GM19395 (cell line): ENCODE measurements around the gene NEMP1.
"Not testable (repeated sequence)": the region's sequence is repeated elsewhere in the genome, so short reads cannot be mapped to it uniquely, and the experiment has no call there.

Experiments used
- ATAC-seq: cut with Tn5 transposase; IDR thresholded peaks from one replicate; pipeline ENCODE4 v1.9.1; 2021; ENCODE audit warnings: mild to moderate bottlenecking, moderate library complexity; ENCODE audit not compliant: unreplicated experiment

NEMP1 gene, protein sequence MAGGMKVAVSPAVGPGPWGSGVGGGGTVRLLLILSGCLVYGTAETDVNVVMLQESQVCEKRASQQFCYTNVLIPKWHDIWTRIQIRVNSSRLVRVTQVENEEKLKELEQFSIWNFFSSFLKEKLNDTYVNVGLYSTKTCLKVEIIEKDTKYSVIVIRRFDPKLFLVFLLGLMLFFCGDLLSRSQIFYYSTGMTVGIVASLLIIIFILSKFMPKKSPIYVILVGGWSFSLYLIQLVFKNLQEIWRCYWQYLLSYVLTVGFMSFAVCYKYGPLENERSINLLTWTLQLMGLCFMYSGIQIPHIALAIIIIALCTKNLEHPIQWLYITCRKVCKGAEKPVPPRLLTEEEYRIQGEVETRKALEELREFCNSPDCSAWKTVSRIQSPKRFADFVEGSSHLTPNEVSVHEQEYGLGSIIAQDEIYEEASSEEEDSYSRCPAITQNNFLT

GRCh38 chr12:57078519-57079404 lies at the start of gene NEMP1:
Gene NEMP1 (minus strand): TSS chr12:57078791. CDS start chr12:57078745, 46 bp downstream.
- ATAC-seq, result peak; percentile 97

GRCh38 chr12:57127726-57128518 lies 49.3 kb upstream of the NEMP1 start, which contains the start of gene LRP1:
Gene LRP1 (plus strand): TSS chr12:57128483. CDS start chr12:57128965, 482 bp downstream.
- ATAC-seq, result peak; percentile 43

GRCh38 chr12:57127101-57127725 lies 48.6 kb upstream of the NEMP1 start:
- ATAC-seq, result no peak

DNA sequence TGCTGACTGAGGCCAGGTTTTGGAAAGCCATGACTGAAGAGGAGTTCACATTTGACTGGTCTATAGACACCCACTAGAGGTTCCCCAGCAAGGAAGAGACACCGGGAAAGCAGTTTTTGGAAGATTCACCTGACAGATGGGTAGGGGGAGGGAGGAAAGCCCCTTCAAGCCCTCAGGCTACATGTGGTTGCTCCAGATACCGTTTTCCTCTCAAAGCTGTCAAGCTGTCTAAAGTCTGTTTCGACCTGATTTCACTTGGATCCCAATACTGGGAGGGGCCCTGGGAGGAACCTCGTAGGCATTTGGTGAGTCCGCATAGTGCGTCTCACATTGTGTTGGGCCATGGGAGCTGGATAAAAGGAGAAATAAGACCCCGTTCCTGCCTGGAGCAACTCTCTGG lies 48.0 kb upstream of the NEMP1 start:
- ATAC-seq, result no peak

- no peak for ATAC-seq
These were observed 47.5 kb upstream of the NEMP1 start for GRCh38 chr12:57126061-57126460.

DNA sequence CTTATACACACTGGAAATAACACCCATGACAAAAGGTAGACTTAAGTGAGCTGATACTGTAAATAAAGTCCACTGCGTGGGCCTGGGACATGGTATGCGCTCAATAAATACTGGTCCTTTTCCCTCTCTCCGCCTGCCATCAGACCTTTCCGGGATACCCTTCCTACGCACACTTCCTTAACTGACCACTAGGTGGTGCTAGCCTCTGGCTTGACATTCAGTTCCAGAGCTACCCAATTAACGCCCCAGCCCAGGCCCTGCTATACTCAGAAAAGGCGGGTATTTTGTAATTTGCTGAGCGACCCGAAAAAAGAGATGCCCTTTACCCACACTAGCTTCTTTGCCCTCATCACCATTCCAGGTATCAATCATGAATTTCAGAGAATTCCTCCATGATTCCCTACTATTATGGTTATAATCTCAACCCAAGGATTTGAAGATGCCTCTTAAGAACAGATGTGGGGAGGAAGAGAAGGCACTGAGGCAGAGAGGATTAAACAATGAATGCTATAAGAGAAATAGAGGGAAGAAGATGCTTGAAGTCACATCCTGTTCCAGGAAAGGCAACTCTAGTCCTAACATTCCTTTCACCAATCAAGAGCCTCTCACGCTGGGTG lies 45.8 kb upstream of the NEMP1 start:
- ATAC-seq, result no peak

DNA sequence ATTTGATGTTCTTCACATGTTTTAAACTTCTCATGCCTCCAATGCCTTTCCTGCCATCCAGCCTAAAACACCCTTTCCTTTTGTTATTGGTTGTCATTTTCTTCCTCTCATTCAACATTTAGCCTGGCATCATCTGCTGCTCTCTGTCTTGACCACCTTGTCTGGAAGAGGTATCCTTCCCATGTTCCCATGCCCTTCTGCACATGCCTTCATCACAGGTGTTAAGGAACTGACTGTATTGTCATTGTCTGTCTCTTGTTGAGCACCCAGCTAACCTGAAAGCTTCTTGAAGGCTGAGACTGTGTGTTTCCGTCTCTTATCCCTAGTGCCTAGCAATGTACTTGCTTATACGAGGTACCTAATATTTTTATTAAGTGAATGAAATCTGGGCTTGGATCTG lies 45.2 kb upstream of the NEMP1 start:
- no peak for ATAC-seq

DNA sequence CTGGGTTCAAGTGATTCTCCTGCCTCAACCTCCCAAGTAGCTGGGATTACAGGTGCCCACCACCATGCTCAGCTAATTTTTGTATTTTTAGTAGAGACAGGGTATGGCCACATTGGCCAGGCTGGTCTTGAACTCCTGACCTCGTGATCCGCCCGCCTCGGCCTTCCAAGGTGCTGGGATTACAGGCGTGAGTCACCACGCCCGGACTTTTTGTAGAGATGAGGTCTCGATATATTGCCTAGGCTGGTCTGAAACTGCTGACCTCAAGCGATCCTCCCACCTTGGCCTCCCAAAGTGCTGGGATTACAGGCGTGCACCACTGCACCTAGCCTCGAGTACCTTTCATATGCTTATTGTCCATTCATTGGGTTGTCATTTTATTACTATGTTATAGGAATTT lies 42.1 kb upstream of the NEMP1 start:
- ATAC-seq, result not testable (repeated sequence)

GRCh38 chr12:57119294-57120085 lies 40.9 kb upstream of the NEMP1 start:
- no peak for ATAC-seq

GRCh38 chr12:57118711-57119271 lies 40.2 kb upstream of the NEMP1 start:
- ATAC-seq, result no peak

DNA sequence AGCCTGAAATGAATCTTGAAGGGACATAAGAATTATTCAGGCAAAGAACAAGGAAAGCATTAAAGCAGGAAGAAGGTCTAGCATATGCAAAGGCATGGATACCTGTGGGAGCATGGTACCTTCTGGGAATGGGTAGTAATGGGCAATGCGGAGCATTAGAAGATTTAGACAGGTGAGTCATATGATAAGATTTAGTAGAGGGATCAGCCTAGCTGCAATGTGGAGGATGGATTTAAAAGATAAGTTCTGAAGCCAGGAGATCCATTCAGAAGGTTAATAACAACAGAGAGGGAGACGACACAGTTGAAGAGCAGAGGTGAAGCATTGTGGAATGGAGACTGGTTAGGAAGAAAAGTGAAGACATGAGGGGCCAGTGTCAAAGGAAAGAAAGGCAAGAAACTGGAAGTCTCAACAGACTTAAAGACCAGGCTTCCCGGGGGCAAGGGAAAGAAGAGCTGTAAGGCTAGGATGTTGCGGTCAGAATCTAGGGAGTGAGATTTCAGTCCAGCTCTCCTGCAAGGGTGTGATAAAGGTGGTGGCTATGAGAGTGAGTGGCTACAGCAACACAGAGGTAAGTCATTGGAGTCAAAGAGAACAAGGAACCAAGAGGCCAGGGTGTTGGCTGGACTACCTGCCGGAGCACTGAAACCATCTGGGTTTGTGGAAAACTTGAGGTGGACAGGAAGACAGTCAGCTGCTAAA lies 38.1 kb upstream of the NEMP1 start:
- no peak for ATAC-seq

- peak; percentile 68 for ATAC-seq
These were observed 34.1 kb upstream of the NEMP1 start for GRCh38 chr12:57112492-57113294.

- peak; percentile 61 for ATAC-seq
These were observed 32.6 kb upstream of the NEMP1 start, which contains the start of gene STAT6 for GRCh38 chr12:57111031-57111734. Gene STAT6 (minus strand): TSS chr12:57111362. CDS start chr12:57108278, 3,084 bp downstream.

- peak; percentile 51 for ATAC-seq
These were observed 31.8 kb upstream of the NEMP1 start for GRCh38 chr12:57110104-57111030.
